Epithelial cell of proximal tubule (primary cell): ENCODE data around the gene SMARCD2. TPM values are rescaled to one million over a fixed set of nuclear protein-coding genes. Genes with fewer than 3 reads are reported as not detected.

Source experiments
- DNase-seq: peaks from one replicate; pipeline ENCODE4 v3.0.0-alpha.2; 2011; ENCODE audit warnings: low read depth
- H3K4me3 ChIP-seq: 2 replicates; pipeline ENCODE4 v1.5.1; 2011; ENCODE audit warnings: low read depth, mild to moderate bottlenecking, low read length
- total RNA-seq: library from RNA; depleted of rRNA; stranded (reverse); fragments of >200 nt; gene quantifications from 2 replicates; pipeline ENCODE4 v1.2.3, GENCODE V29; 2015
- TF ChIP-seq, protein P1 (sequence below): conservative IDR thresholded peaks from 2 replicates; pipeline ENCODE4 v1.5.1; 2012; ENCODE audit warnings: low read depth, mild to moderate bottlenecking, low read length

The SMARCD2 gene
- total RNA-seq, 1 donor from 2014 or later = 135 TPM

DNA sequence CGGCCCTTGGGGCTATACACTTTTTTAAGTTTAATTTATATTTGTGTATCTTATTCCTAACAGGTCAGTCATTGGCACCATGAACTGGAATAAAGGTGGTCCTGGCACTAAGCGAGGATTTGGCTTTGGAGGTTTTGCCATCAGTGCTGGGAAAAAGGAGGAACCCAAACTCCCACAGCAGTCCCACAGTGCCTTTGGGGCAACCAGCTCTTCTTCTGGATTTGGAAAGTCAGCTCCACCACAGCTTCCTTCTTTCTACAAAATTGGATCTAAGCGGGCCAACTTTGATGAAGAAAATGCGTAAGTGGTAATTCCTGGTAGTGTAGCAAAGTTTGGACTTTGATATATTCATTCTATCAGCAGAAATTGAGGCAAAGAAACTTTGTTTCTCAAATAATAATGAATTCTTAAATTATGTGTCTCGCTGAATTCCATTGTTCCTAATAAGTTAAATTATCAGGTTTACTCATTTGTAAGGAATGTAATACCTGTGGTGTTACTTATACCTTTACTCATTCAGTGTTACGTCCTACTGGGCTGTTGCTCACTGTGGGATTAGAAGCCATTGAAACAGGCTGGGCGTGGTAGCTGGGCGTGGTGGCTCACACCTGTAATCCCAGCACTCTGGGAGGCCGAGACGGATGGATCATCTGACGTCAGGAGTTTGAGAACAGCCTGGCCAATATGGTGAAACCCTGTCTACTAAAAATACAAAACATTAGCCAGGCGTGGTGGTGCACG, 55.3 kb downstream of the SMARCD2 start:
- TF ChIP-seq, protein P1, sequence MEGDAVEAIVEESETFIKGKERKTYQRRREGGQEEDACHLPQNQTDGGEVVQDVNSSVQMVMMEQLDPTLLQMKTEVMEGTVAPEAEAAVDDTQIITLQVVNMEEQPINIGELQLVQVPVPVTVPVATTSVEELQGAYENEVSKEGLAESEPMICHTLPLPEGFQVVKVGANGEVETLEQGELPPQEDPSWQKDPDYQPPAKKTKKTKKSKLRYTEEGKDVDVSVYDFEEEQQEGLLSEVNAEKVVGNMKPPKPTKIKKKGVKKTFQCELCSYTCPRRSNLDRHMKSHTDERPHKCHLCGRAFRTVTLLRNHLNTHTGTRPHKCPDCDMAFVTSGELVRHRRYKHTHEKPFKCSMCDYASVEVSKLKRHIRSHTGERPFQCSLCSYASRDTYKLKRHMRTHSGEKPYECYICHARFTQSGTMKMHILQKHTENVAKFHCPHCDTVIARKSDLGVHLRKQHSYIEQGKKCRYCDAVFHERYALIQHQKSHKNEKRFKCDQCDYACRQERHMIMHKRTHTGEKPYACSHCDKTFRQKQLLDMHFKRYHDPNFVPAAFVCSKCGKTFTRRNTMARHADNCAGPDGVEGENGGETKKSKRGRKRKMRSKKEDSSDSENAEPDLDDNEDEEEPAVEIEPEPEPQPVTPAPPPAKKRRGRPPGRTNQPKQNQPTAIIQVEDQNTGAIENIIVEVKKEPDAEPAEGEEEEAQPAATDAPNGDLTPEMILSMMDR = no peak
- no peak overlapping the region for H3K4me3 ChIP-seq
- no peak for DNase-seq

DNA sequence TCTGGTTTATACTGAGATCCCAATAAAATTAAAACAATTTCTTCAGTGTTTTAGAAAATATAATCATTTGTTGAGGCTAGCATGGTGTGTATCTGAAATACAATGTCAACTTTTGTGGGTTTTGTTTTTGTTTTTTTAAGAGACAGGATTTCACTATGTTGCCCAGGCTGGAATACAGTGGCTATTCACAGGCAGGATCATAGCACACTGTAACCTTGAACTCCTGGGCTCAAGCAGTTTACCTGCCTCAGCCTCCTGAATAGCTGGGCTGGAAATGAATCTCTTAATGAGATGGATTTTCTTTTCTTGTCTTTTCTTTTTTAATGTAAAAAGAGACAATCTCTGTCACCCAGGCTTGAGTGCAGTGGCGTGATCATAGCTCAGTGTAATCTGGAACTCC, 56.4 kb downstream of the SMARCD2 start:
- TF ChIP-seq, protein P1 = no peak
- no peak overlapping the region for H3K4me3 ChIP-seq
- DNase-seq = no peak

DNA sequence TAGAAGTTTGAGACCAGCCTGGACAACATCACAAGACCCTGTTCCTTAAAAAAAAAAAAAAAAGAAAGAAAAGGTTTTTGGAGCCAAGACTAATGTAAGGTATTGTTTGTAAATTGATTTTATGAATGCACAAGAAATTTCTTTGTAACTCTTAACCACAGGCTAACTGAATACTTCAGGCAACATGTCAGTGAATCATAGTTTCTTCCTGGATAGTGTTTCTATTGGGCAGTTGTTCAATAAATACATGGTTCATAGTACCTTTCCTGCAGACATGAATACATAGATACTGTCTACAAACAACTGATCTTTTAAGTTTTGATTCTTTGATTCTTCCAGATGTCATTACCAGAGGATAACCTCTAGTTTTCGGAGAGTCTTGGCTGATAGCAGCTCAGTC, 56.9 kb downstream of the SMARCD2 start:
- H3K4me3 ChIP-seq = no peak overlapping the region
- TF ChIP-seq, protein P1 = no peak
- no peak for DNase-seq

DNA sequence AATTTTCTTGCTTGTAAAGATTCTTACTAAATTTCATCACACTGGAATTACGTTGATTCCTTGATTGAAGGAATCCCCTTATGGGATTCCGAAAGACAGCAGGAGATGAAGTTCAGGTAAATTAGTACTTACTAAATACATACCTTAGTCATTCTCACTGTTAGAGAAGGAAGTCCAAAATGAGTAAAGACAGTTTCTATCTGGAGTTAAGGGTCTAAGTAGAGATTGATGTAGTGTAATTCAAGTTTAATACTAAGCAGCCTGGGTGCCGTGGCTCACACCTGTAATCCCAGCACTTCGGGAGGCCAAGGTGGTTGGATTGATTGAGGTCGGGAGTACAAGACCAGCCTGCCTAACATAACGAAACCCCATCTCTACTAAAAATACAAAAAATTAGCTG, 59.0 kb downstream of the SMARCD2 start:
- TF ChIP-seq, protein P1 = no peak
- no peak overlapping the region for H3K4me3 ChIP-seq
- DNase-seq = no peak

Other genes with a start within 250 kb of the SMARCD2 start
- gene TACO1, start 241.8 kb downstream of the SMARCD2 start, total RNA-seq = 22.8 and 32.8 TPM in 2 replicates
- gene MAP3K3, start 220.3 kb downstream of the SMARCD2 start, total RNA-seq = 12.8 and 17.4 TPM in 2 replicates
- gene LIMD2, start 142.6 kb downstream of the SMARCD2 start, total RNA-seq = 111 and 161 TPM in 2 replicates
- gene STRADA, start 100.9 kb downstream of the SMARCD2 start, total RNA-seq = 23.0 and 33.9 TPM in 2 replicates
- 27.6 and 34.8 TPM in 2 replicates for gene CCDC47, start 69.1 kb downstream of the SMARCD2 start, total RNA-seq
- gene DDX42, start 68.5 kb downstream of the SMARCD2 start, total RNA-seq = 35.0 and 44.6 TPM in 2 replicates
- 83.9 and 109 TPM in 2 replicates for gene PSMC5, start 15.3 kb downstream of the SMARCD2 start, total RNA-seq
- gene FTSJ3, start 15.0 kb downstream of the SMARCD2 start, total RNA-seq = 71.7 and 86.2 TPM in 2 replicates
- not detected in 2 replicates for gene CSH2, start 31.0 kb upstream of the SMARCD2 start, total RNA-seq
- not detected in 2 replicates for gene GH2, start 39.3 kb upstream of the SMARCD2 start, total RNA-seq
- gene CSH1, start 53.9 kb upstream of the SMARCD2 start, total RNA-seq = not detected in 2 replicates
- not detected in 2 replicates for gene CSHL1, start 68.6 kb upstream of the SMARCD2 start, total RNA-seq
- not detected in 2 replicates for gene GH1, start 76.2 kb upstream of the SMARCD2 start, total RNA-seq
- gene CD79B, start 89.6 kb upstream of the SMARCD2 start, total RNA-seq = not detected in 2 replicates
- gene SCN4A, start 130.2 kb upstream of the SMARCD2 start, total RNA-seq = under 0.01 TPM in 1 of 2 replicates, not detected in the other
- 0.14 and 0.17 TPM in 2 replicates for gene PRR29, start 155.7 kb upstream of the SMARCD2 start, total RNA-seq
- gene ICAM2, start 177.9 kb upstream of the SMARCD2 start, total RNA-seq = 18.4 and 19.9 TPM in 2 replicates